H1 (cell line): ENCODE measurements around the gene FAM193B. TPM values are rescaled to one million over a fixed set of nuclear protein-coding genes. Genes with fewer than 3 reads are reported as not detected.

Experiments used
- CTCF ChIA-PET: fragments of 300-600 bp; sonication (Branson Sonifier 250); formaldehyde crosslinking; loops from one replicate; lab custom pipeline; 2021; ENCODE audit not compliant: partially characterized antibody; lab: Charles Lee
- POLR2A ChIA-PET: fragments of 300-600 bp; sonication (Branson Sonifier 250); formaldehyde crosslinking; loops from one replicate; lab custom pipeline; 2021; ENCODE audit warnings: inconsistent platforms; ENCODE audit not compliant: partially characterized antibody; lab: Charles Lee
- DNase-seq, 2 experiments: peaks; one replicate each; pipeline versions ENCODE4 v3.0.0 to v3.0.0-alpha.2; 2010 to 2022; ENCODE audit warnings: low spot score in 2 of 2, low read depth in 1 of 2, mixed read lengths in 1 of 2
- FAIRE-seq: peaks from 2 replicates; lab custom pipeline; 2011; peaks lifted over from hg19 to GRCh38; lab: Jason Lieb, UNC
- H2AFZ ChIP-seq: 2 replicates; pipeline ENCODE4 v1.8.1; 2012; ENCODE audit warnings: low read length, inconsistent platforms
- H2AK5ac ChIP-seq: 2 replicates; pipeline ENCODE4 v1.6.1; 2013; ENCODE audit warnings: low read depth, low read length
- H2BK120ac ChIP-seq: replicated peaks from 2 replicates; pipeline ENCODE3; 2013; ENCODE audit warnings: low read depth, low read length, inconsistent platforms
- H2BK12ac ChIP-seq: 2 replicates; pipeline ENCODE4 v1.6.1; 2013; ENCODE audit warnings: low read depth, low read length
- H2BK15ac ChIP-seq: 2 replicates; pipeline ENCODE4 v1.6.1; 2013; ENCODE audit warnings: low read length
- H2BK20ac ChIP-seq: 2 replicates; pipeline ENCODE4 v1.6.1; 2013; ENCODE audit warnings: low read length
- H2BK5ac ChIP-seq: 2 replicates; pipeline ENCODE4 v1.6.1; 2013; ENCODE audit warnings: low read depth, low read length
- H3K14ac ChIP-seq: 2 replicates; pipeline ENCODE4 v1.6.1; 2013; ENCODE audit warnings: inconsistent platforms; ENCODE audit not compliant: insufficient read length
- H3K18ac ChIP-seq: 2 replicates; pipeline ENCODE4 v1.6.1; 2013; ENCODE audit warnings: low read length; ENCODE audit errors: extremely low read depth
- H3K23ac ChIP-seq: 2 replicates; pipeline ENCODE4 v1.6.1; 2013; ENCODE audit warnings: inconsistent platforms; ENCODE audit not compliant: insufficient read length
- H3K23me2 ChIP-seq: 2 replicates; pipeline ENCODE4 v1.6.1; 2013; ENCODE audit warnings: low read depth, low read length
- H3K27ac ChIP-seq: 2 replicates; pipeline ENCODE4 v1.6.1; 2011; ENCODE audit warnings: low read depth, low read length, inconsistent platforms
- H3K27me3 ChIP-seq, 4 experiments: replicated peaks in 1 of 4; 1 replicate in 1 of 4; 2 replicates in 3 of 4; pipeline versions ENCODE4 v1.6.1 to v1.8.1; 2011 to 2013; ENCODE audit warnings: low read length in 3 of 4, mild to moderate bottlenecking in 3 of 4, inconsistent platforms in 2 of 4, mixed read lengths in 2 of 4, moderate library complexity in 1 of 4; ENCODE audit not compliant: control insufficient read depth in 3 of 4, insufficient read depth in 3 of 4; ENCODE audit errors: extremely low read depth in 1 of 4
- H3K36me3 ChIP-seq, 4 experiments: 2 replicates each; pipeline versions ENCODE4 v1.6.1 to v1.8.1; 2011 to 2013; ENCODE audit warnings: mild to moderate bottlenecking in 4 of 4, low read length in 3 of 4, moderate library complexity in 2 of 4, control low read depth in 1 of 4, inconsistent platforms in 1 of 4; ENCODE audit not compliant: insufficient read depth in 4 of 4, control insufficient read depth in 2 of 4
- H3K4ac ChIP-seq: replicated peaks from 2 replicates; pipeline ENCODE3; 2013; ENCODE audit warnings: low read length, low read depth, mixed read lengths, inconsistent platforms; ENCODE audit not compliant: insufficient read length
- H3K4me1 ChIP-seq, 4 experiments: replicated peaks in 1 of 4; 1 replicate in 1 of 4; 2 replicates in 3 of 4; pipeline versions ENCODE4 v1.6.1 to v1.8.1; 2011 to 2013; ENCODE audit warnings: low read length in 3 of 4, inconsistent platforms in 2 of 4, mixed read lengths in 1 of 4; ENCODE audit not compliant: insufficient read depth in 4 of 4, control insufficient read depth in 3 of 4
- H3K4me2 ChIP-seq, 2 experiments: 2 replicates each; pipeline versions ENCODE4 v1.6.1 to v1.8.1; 2011 to 2013; ENCODE audit warnings: low read depth in 2 of 2, low read length in 2 of 2, control low read depth in 1 of 2, inconsistent platforms in 1 of 2, mild to moderate bottlenecking in 1 of 2; ENCODE audit not compliant: insufficient read depth in 1 of 2
- H3K4me3 ChIP-seq, 4 experiments: fragments of 200-600, 300-600 bp in 1 of 4; sonication (generic), shearing (Covaris generic), sonication (Bioruptor Twin) in 1 of 4; 2 replicates each; pipeline versions ENCODE4 v1.5.1 to v1.8.1; 2011 to 2016; ENCODE audit warnings: low read length in 4 of 4, low read depth in 3 of 4, control low read depth in 2 of 4, inconsistent platforms in 2 of 4, mild to moderate bottlenecking in 2 of 4, mixed read lengths in 1 of 4, moderate library complexity in 1 of 4; ENCODE audit not compliant: insufficient read depth in 2 of 4; ENCODE audit errors: extremely low read depth in 1 of 4
- H3K56ac ChIP-seq: replicated peaks from 2 replicates; pipeline ENCODE3; 2013; ENCODE audit warnings: low read depth, mild to moderate bottlenecking, mixed read lengths, low read length, inconsistent platforms; ENCODE audit not compliant: insufficient read length
- H3K79me1 ChIP-seq: 2 replicates; pipeline ENCODE4 v1.6.1; 2013; ENCODE audit warnings: low read depth, low read length, control low read depth
- H3K79me2 ChIP-seq, 2 experiments: 2 replicates each; pipeline versions ENCODE4 v1.6.1 to v1.8.1; 2012 to 2013; ENCODE audit warnings: low read length in 2 of 2, mild to moderate bottlenecking in 2 of 2, inconsistent platforms in 1 of 2; ENCODE audit not compliant: insufficient read depth in 2 of 2, control insufficient read depth in 1 of 2
- H3K9ac ChIP-seq, 4 experiments: replicated peaks in 1 of 4; 1 replicate in 1 of 4; 2 replicates in 3 of 4; pipeline versions ENCODE4 v1.6.1 to v1.8.1; 2011 to 2013; ENCODE audit warnings: low read depth in 3 of 4, low read length in 3 of 4, control low read depth in 2 of 4, mild to moderate bottlenecking in 2 of 4, moderate library complexity in 2 of 4, inconsistent platforms in 1 of 4; ENCODE audit errors: extremely low read depth in 1 of 4
- H3K9me3 ChIP-seq, 2 experiments: 2 replicates each; pipeline versions ENCODE4 v1.6.1 to v1.8.1; 2012 to 2013; ENCODE audit warnings: mild to moderate bottlenecking in 2 of 2, moderate library complexity in 2 of 2, control low read depth in 1 of 2, inconsistent platforms in 1 of 2, low read depth in 1 of 2, low read length in 1 of 2, mixed read lengths in 1 of 2; ENCODE audit not compliant: insufficient read depth in 2 of 2
- H4K20me1 ChIP-seq, 2 experiments: replicated peaks in 1 of 2; 2 replicates each; pipeline versions ENCODE3 to v1.8.1; 2011 to 2013; ENCODE audit warnings: inconsistent platforms in 2 of 2, low read length in 2 of 2, mild to moderate bottlenecking in 1 of 2; ENCODE audit not compliant: insufficient read depth in 2 of 2, control insufficient read depth in 1 of 2
- H4K5ac ChIP-seq: 2 replicates; pipeline ENCODE4 v1.6.1; 2013; ENCODE audit warnings: low read length, low read depth, mixed read lengths, inconsistent platforms; ENCODE audit not compliant: insufficient read length
- H4K8ac ChIP-seq: 2 replicates; pipeline ENCODE4 v1.8.0; 2013; ENCODE audit warnings: mild to moderate bottlenecking, moderate library complexity, low read length, inconsistent platforms; ENCODE audit not compliant: insufficient read depth; ENCODE audit errors: extremely low read depth
- H4K91ac ChIP-seq: replicated peaks from 2 replicates; pipeline ENCODE3; 2013; ENCODE audit warnings: low read length, mixed read lengths, inconsistent platforms; ENCODE audit not compliant: insufficient read length
- BACH1 ChIP-seq: IDR thresholded peaks from 2 replicates; pipeline ENCODE4 v1.6.1; 2012; ENCODE audit warnings: low read length, improper control_type of control experiment
- CEBPB ChIP-seq: IDR thresholded peaks from 2 replicates; pipeline ENCODE4 v1.6.1; 2012; ENCODE audit warnings: low read depth, low read length
- CHD1 ChIP-seq: IDR thresholded peaks from 2 replicates; pipeline ENCODE4 v1.6.1; 2012; ENCODE audit warnings: low read depth, low read length, improper control_type of control experiment
- EZH2 ChIP-seq: fragments of 200-600 bp; sonication (generic); IDR thresholded peaks from 2 replicates; pipeline ENCODE4 v1.7.1; 2012; ENCODE audit warnings: low read depth, mild to moderate bottlenecking, moderate library complexity, low read length, inconsistent platforms; ENCODE audit not compliant: severe bottlenecking
- FOSL1 ChIP-seq: IDR thresholded peaks from 2 replicates; pipeline ENCODE4 v1.6.1; 2011; ENCODE audit warnings: mild to moderate bottlenecking, low read depth, low read length, moderate library complexity; ENCODE audit not compliant: insufficient read depth
- POLR2AphosphoS5 ChIP-seq: IDR thresholded peaks from 2 replicates; pipeline ENCODE4 v1.6.1; 2011; ENCODE audit warnings: low read depth, low read length
- RBBP5 ChIP-seq: IDR thresholded peaks from 2 replicates; pipeline ENCODE4 v1.7.1; 2012; ENCODE audit warnings: low read depth, mild to moderate bottlenecking, inconsistent platforms, low read length, moderate library complexity, borderline replicate concordance
- TAF1 ChIP-seq: IDR thresholded peaks from 2 replicates; pipeline ENCODE4 v1.6.1; 2011; ENCODE audit warnings: mild to moderate bottlenecking, low read depth, low read length
- TBP ChIP-seq: IDR thresholded peaks from 2 replicates; pipeline ENCODE4 v1.6.1; 2011; ENCODE audit warnings: low read depth, low read length, improper control_type of control experiment
- TEAD4 ChIP-seq: IDR thresholded peaks from 2 replicates; pipeline ENCODE4 v1.6.1; 2012; ENCODE audit warnings: low read depth, low read length, inconsistent platforms, mixed read lengths
- YY1 ChIP-seq: IDR thresholded peaks from 2 replicates; pipeline ENCODE4 v1.6.1; 2011; ENCODE audit warnings: low read depth, mild to moderate bottlenecking, low read length
- WGBS, 2 experiments: shearing (Covaris generic) in 1 of 2; methylation state at CpG; one replicate each; pipeline versions ENCODE4 v1.1.6 to v1.1.7; 2013 to 2015; ENCODE audit warnings: low lambda C conversion rate in 2 of 2, mixed read lengths in 2 of 2, inconsistent platforms in 1 of 2, low coverage in 1 of 2, missing lambda C conversion rate in 1 of 2; ENCODE audit not compliant: insufficient replicate concordance in 2 of 2, insufficient coverage in 1 of 2, insufficient read length in 1 of 2; ENCODE audit errors: extremely low coverage in 1 of 2, missing lambda C conversion rate in 1 of 2; 5-methylcytosine and 5-hydroxymethylcytosine counted together
- polyA plus RNA-seq, 7 experiments: library from polyadenylated mRNA; depleted of rRNA in 3 of 7; stranded (reverse) in 5 of 7; unstranded in 2 of 7; fragments of >200 nt in 5 of 7; fragments of 200-250 nt in 2 of 7; gene quantifications; 1 replicate in 5 of 7; 2 replicates in 1 of 7; 4 replicates in 1 of 7; pipeline versions ENCODE4 v1.2.1 to v1.2.3, GENCODE V29; 2011 to 2013; ENCODE audit warnings: missing spikeins in 2 of 7, mixed read lengths in 2 of 7
- total RNA-seq: library from RNA; stranded (reverse); fragmentation: NEBNext Ultra II Directional; extraction: Animal tissue kit (Norgen Biotek cat#: 25700); gene quantifications from 2 replicates; pipeline ENCODE4 v1.2.1, GENCODE V29; 2021
- TF ChIP-seq, protein P1 (sequence below): IDR thresholded peaks from 2 replicates; pipeline ENCODE4 v1.6.1; 2012; ENCODE audit warnings: inconsistent platforms

The FAM193B gene
- total and polyA plus RNA-seq, 2 of the 8 experiments (the other 6 are each of a cell fraction or from before 2014, with no cell fraction given): 49.9 to 69.8 TPM

- no peak overlapping the region for H2AFZ ChIP-seq
- H3K4me2 ChIP-seq: no peak overlapping the region
- H2BK5ac ChIP-seq: no peak overlapping the region
- no peak overlapping the region for H3K4me3 ChIP-seq
- no peak overlapping the region for H2BK120ac ChIP-seq
- no peak overlapping the region for H4K91ac ChIP-seq
- H3K18ac ChIP-seq: no peak overlapping the region
- no peak overlapping the region for H3K9ac ChIP-seq
- ChIA-PET CTCF (interaction anchor here (0.9 to 1.4 kb wide), 4 partner anchors 25 to 103 kb away, joined by 3 to 4 read pairs (median 4); no protein-coding TSS in a partner anchor), POLR2A (interaction anchor here (1.1 to 8.8 kb wide), 3 partner anchors 7 to 101 kb away, joined by 3 to 72 read pairs (median 19); partner anchors contain the start of gene TMED9)
- H3K27me3 ChIP-seq: peaks cover 0 to 2% (median 0%) of the 10 kb centered on the region in 4 experiments; a peak in 2 of 7 replicates
- H3K9me3 ChIP-seq: no peaks in the 10 kb centered on the region
- DNase-seq: no peak
- no peak overlapping the region for H2BK12ac ChIP-seq
- H3K23me2 ChIP-seq: peaks cover 9% of the 10 kb centered on the region
- 88% methylated on average over 8 of the region's 8 CpGs; no CpG with 5 or more reads in 1 of the 2 experiments for WGBS, 2 experiments
- no peak overlapping the region for H2BK20ac ChIP-seq
- no peak overlapping the region for H4K8ac ChIP-seq
- H4K20me1 ChIP-seq: peaks cover 0 to 2% of the 10 kb centered on the region in 2 experiments
- no peak overlapping the region for H3K56ac ChIP-seq
- H3K4ac ChIP-seq: no peak overlapping the region
- peaks cover 0 to 20% (median 12%) of the 10 kb centered on the region in 4 experiments; a peak in 5 of 7 replicates for H3K4me1 ChIP-seq
- no peak overlapping the region for H4K5ac ChIP-seq
- FAIRE-seq: no peak
- no peaks in the 10 kb centered on the region; the same call in none of the 2 replicates for H3K79me1 ChIP-seq
- no peaks in the 10 kb centered on the region for H3K36me3 ChIP-seq
- no peak overlapping the region for H3K27ac ChIP-seq
- no peak overlapping the region for H3K23ac ChIP-seq
- H3K79me2 ChIP-seq: peaks cover 0 to 4% of the 10 kb centered on the region in 2 experiments; a peak in 1 of 4 replicates
- no peak overlapping the region for H3K14ac ChIP-seq
- no peak overlapping the region for H2AK5ac ChIP-seq
- H2BK15ac ChIP-seq: no peak overlapping the region
- TF ChIP-seq YY1 (no peak), FOSL1 (no peak), TBP (no peak), POLR2AphosphoS5 (no peak), CHD1 (no peak), EZH2 (no peak), BACH1 (no peak), TAF1 (no peak), TEAD4 (no peak), CEBPB (no peak), RBBP5 (no peak)
- TF ChIP-seq, protein P1, sequence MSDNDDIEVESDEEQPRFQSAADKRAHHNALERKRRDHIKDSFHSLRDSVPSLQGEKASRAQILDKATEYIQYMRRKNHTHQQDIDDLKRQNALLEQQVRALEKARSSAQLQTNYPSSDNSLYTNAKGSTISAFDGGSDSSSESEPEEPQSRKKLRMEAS: no peak
Observed at GRCh38 chr5:177603631-177604030, 49.3 kb upstream of the FAM193B start.
